HG02642 (cell line): ENCODE results near the gene SLC7A6.

Experiments
- ATAC-seq: cut with Tn5 transposase; IDR thresholded peaks from one replicate; pipeline ENCODE4 v1.9.1; 2021; ENCODE audit warnings: mild to moderate bottlenecking; ENCODE audit not compliant: unreplicated experiment, poor library complexity

SLC7A6 gene

DNA sequence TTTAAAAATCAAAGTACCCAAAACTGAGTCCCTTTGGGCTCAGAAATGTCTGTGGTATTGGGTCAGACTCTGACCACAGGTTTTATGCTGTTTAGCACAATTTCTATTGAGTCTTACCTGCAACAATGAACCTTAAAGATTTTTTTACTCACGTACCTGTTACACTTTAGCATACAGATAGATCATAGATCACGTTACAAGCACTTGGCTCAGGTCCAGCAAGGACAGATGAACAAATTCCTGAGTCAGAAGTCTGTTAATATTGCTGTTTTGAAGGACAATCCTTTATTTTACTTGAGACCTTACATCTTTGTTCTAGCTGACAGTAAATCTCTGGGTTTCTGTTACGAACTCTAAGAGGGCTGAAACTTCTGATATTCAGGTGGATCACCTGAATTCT lies 33.6 kb downstream of the SLC7A6 start:
- ATAC-seq, result no peak

DNA sequence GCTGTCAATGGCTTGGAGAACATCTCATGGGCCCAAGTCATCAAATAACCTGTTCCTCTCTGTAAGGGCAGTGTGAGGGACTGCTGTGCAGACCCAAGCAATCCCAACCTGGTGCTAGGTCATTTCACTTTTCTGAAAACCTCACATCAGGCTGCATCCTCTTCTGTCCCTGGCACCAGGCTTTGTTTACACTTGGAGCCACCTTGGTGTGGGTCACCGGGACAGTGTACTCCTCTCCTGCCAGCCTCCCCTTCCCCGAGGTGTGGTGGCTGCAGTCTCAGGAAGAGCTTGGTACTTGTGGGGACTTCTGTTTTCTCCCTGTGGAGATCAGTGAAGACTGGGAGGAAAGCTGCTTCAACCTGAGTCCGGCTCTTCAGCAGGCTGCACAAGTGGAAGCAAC lies 34.0 kb downstream of the SLC7A6 start:
- no peak for ATAC-seq

DNA sequence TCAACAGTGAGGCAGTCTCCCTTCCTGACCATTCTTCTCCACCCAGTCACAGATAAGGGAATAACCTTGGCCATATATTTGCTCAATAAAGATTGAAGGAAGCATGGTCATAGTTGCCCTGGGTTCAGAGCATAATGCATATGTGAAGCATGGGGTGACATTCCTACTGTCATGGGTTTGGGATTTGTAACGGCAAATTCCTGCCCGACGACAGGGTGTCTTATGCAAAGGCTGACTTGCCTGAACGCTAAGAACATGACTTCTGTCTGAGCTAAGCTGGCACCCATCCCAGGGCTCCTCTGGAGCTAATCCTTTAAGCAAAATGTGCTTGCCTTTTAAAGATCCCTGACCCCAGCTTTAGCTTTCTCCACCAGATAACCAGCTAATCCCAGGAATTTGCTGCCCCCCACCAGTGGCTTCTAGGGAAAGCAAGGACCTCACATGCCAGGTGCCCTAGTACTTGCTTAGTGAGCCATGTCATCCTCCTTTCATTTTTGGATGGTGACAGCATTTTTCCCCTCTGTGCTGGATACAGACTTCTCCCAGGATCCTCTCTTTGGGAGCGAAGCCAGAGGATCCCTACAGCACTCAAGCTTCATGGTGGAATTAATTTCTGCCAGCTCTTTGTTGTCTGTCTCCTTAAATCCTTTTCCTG lies 34.7 kb downstream of the SLC7A6 start:
- no peak for ATAC-seq

DNA sequence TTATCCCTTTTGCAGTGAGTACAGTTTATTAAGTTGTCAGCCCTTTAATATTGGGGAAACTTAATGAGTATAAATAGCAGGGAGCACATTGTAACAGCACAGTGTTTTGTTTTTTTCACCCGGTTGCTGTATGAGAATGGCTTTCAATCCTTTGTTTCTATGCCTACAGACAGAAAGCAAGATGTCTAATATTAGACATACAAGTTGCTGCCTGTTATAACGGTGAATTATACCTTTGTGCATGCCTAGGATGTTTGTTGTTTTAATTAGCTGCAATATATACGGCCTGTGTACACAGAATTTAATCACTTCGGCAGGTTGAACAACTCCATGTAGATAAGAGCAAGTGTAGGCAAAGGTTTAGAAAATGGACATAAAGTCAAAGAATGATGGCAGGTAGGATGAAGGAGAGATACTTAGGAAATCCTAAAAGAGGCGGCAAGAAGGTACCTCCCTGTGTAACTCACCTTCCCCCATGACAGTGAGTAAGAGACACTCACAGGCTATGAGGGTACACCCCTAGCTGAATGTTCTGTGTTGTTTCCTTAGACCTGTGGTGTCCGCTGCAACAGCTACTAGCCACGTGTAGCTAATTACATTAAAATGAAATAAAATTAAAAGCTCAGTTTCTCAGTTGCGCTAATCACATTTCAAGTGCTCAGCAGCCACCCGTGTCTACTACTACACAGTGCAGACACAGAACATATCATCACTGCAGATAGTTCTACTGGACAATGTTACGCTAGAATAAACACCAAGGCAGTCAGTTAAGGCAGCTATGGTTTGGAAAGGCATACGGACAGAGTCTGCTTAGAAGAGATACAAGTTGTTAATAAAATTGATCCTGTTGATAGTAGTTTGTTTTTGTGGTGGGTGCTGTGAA lies 35.5 kb downstream of the SLC7A6 start:
- no peak for ATAC-seq

DNA sequence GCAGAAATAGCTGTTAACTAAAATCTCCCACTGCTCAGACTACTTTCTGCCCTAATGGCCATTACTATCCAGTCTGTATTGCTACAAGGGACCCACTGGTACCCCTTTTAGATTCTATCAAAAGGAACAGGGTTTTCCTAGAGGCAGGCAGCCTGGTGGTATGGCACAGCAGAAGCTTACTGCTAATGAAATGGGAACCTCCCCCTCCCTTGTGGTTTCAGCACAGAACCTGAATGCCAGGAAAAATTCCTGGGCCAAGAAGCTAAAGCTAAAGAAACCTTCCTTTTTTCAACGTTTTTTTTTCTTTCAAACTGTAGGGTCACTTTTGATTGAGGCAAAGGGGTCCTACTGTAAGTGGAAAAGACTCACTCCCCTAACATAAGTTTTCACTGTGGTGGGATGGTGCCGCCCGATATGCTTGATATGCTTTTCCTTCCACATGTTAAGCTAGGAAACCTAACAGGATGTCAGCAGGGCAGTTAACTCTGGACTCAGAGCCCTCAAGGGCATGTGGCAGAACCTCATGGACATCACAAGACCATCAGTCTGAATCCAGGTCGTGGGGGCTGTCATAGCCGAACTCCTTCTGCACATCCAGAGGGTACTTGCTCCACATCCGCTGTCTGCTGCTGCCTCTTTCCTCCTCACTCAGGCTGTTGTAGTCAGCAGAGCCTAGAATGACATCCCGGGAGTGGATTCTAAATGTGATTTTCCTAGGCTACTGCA lies 36.6 kb downstream of the SLC7A6 start:
- no peak for ATAC-seq

DNA sequence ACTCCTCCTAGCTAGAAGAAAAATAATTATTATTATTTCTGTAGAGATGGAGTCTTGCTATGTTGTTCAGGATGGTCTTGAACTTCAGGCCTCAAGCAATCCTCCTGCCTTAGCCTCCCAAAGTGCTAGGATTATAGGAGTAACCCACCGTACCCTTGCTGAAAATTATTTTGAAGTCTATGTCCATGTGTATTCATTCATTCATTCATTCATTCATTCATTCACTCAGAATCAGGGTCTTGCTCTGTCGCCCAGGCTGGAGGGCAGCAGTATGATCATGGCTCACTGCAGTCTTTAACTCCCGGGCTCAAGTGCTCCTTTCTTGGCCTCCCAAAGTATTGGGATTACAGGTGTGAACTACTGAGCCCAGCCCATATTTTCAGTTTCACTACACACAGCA lies 42.3 kb downstream of the SLC7A6 start:
- no peak for ATAC-seq

DNA sequence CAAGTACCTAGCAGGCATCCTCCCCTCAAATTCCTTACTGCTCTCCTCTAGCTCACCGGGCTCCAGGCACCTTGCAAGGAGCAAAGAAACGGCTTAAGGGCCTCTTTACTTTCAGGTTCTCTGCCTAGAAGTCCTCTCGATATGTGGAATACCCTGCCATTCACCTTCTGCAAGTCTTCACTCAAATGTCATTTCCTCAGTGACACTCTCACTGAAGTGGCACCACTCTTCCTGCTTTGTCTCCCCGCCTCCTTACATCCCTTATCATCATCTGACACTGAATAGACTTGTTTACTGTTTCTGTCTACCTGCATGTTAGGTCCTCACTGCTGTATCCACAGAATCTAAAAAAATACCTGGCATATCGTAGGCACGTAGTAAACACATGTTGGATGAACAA lies 45.5 kb downstream of the SLC7A6 start:
- no peak for ATAC-seq

DNA sequence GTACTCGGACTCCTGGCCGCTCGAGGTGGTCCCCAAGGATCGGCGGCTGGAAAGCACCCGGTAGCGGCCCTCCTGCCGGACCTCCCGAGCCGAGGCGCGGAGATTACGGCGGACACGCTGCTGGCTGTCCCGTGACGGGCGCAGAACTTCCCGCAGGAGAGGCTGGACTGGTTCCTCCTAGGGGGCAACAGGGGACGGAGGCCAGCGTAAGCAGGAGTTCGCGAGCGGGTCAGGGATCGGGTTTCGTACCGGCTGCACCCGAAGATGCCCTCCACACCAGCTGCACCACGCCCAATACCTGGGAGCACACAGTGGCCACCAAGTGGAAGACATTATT lies 46.1 kb downstream of the SLC7A6 start:
- peak; percentile 40 for ATAC-seq

DNA sequence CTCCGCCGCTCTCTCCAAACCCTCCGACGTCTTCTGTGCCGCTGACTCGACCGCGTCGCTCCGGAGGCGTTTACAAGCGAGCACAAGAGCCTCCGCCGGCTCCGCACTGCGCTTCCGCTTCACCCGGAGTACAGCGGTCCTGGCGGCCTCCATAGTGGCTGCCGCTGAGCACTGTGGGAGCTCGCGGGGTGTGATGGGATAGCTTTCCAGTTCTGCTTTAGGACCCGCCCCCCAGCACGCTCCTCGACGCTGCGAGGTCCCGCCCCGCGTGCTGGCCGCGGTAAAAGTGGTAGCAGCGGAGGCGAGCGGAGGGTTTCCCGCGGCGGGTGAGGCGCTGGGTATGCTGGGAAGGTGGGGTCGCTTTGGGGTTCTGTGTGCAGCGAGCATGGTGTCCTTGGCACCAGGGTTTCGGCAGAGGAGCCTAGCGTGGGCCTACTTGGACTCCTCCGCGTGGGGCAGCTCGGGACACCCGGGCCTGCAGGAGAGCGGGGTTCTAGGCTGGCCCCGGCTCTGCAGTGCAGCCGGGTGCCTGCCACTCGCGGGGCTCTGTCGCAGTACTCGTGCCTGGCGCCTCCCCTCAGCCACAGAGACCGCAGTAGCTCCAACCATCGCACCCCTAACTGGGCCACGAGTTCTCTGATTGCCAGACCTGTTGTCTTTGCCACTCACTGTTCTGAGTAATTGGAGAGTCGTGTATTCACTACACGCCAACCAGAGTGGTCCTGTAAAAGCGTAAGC lies 46.6 kb downstream of the SLC7A6 start, which contains the start of the genes PRMT7 and SLC7A6OS:
Gene PRMT7 (plus strand): TSS at position 246 of the 738 bp plus-strand sequence. CDS start 4,961 bp downstream, outside the sequence.
Gene SLC7A6OS (minus strand): TSS at position 173 of the 738 bp plus-strand sequence. CDS start 20 bp downstream, at position 153.
- peak; percentile 98 for ATAC-seq

DNA sequence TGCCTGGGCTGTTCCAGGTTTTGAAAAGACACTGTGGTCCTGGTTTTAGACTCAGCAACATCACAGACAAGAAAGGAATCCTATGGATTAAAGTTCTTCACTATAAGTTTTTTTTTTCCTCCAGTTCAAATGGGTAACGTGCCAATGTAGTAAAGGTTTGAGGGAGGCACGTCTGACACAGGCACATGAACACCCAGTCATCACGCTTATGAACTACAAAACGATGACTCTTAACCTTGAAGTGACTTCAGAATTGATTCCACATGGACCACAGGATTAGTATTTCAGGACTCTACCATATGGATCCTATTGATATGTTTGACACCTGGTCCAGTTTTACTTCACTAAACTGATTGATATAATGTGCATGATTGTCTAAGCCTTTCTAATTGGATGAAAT lies 48.8 kb downstream of the SLC7A6 start:
- ATAC-seq, result no peak

DNA sequence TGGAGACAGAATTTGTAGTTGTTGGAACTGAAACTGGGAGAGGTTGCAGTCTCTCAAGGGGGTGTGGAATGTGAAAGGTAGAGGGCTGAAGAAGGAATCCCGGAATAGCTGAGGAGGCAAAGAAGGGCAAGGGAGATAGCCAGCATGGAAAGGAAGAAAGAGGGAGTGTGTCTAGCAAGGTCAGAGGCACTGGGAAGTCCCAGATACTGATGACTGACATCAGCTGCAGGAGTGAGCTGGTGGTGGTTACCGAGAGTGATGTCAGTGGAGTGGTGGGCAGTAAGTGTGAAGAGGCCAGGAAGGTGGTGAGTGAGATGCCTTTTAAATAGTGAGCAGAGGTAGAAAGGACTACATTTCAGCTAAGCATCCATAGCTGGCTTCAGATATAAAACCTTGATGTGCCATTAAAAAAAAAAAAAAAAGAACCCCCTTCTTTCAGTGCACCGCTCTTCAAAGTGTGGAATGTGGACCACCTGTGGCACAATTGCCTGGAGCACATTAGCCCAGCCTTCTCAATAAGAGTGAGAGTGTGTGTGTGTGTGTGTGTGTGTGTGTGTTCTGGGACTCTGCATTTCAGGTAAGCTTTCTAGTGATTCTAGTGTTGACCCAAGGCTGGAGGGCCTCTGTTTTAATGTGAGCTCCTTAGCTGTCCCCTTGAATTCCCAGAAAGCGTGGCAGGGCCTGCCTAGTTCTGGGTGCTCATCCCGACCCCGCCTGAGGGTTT lies 55.0 kb downstream of the SLC7A6 start:
- peak; percentile 60 for ATAC-seq

DNA sequence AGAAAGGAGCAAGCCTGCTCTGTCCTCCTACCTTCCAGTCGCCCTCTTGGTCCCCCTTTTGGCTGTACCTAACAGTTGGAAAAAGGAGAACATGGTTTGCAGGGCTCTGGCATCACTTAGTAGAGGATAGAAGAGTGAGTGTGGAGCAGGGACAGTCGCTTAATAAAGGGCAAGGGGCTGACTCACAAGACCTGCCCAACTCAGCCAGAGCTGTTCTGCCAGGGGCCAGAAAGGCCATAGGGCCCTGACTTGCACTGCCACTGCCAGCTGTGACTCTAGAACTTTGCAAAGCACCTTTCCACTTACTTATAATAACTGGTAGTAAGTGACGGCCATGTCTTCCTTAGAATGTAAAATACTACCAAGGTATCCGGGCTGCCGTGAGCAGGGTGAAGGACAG lies 60.0 kb downstream of the SLC7A6 start:
- ATAC-seq, result no peak

DNA sequence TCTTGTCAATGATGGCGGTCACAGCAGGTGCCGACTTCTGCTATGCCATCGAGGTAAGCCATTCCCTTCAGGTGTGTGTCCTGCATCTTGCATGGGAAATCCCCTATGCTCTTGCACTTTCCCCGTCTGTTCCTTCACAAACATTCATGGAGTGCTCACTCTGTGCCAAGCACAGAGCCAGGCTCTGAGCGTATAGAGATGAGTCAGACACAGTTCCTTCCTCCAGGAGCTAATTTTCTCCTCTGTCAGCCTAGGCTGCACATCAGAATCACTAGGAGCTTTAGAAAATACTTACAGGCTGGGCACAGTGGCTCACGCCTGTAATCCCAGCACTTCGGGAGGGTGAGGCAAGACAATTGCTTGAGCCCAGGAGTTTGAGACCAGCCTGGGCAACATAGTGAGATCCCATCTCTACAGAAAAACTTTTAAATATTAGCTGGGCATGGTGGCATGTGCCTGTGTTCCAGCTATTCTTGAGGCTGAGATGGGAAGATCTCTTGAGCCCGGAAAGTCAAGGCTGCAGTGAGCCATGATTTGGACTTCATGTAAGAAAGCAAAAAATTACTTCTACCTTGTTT lies 60.5 kb downstream of the SLC7A6 start:
- ATAC-seq, result no peak

DNA sequence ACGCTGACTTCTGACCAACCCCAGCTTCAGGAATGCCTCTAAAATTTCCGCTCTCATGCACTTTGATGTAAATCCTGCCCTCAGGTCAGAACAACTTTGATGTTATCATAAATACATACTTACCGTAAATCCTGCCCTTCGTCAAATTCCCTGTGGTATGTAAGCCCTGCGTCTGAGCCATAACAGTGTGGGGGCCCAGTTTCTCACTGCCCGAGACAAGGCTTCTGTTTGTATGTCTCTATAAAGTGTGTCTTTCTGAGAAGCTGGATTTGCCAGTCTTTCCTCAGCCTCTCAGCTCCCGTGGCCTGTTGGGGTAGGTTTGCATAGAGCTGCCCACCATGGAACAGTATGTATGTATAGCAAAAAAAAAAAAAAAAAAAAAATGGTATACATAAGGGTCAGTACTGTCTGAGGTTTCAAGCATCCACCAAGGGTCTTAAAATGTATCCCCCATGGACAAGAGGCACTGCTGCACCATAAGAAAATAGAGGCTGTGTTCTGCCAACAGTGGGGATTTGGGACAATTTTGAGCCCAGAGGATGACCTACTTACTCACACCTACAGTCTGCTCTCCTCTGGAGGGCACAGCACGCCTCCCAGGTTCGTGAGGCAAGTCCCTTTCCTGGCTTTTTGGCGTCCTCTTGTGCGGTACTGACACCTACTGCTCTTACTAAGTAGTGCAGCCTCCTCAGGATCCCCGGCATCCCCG lies 64.0 kb downstream of the SLC7A6 start:
- peak; percentile 73 for ATAC-seq

DNA sequence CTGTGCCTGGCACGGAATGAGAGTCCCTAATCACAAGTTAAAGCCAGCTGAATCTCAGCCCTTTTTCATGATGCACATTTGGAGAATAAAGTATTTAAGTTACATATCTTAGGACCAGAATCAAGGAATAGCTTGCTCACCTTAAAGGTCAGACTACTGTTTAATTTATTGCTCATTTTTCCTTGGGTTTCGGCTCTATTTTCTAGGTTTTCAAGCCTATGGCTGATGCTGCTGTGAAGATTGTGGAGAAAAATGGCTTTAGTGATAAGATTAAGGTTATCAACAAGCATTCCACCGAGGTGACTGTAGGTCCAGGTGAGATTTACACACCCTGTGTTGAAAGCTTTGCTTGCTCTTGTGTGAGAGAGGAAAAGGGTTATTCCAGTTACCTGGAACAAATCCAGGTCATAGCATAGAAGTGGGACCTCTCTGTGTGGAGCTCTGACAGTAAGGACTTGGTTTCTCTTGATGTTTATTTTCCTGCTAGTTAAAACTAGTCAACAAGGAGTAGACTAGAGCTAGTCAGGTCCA lies 64.6 kb downstream of the SLC7A6 start:
- no peak for ATAC-seq

DNA sequence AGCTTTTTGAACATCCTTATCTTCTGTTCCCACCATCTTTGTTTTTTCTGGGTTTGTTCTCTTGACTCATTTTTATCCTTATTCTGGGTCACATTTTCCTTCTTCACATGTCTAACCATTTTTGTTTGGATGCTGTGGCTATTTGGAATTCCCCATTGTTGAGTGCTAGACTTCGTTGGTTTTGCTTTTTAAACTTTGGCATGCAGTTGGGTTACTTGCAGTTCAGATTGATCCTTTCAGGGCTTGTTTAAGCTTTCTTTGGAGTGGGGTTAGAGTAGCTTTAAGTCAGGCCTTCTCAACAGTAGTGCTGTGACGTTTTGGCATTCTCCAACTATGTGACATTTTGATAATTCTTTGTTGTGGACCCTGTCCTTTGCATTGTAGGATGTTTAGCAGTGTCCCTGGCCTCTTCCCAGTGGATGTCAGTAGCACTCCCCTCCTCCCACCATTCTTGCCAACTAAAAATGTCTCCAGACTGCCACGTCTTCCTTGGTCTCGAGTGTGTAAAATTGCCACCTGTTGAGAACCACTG lies 67.6 kb downstream of the SLC7A6 start:
- ATAC-seq, result no peak

DNA sequence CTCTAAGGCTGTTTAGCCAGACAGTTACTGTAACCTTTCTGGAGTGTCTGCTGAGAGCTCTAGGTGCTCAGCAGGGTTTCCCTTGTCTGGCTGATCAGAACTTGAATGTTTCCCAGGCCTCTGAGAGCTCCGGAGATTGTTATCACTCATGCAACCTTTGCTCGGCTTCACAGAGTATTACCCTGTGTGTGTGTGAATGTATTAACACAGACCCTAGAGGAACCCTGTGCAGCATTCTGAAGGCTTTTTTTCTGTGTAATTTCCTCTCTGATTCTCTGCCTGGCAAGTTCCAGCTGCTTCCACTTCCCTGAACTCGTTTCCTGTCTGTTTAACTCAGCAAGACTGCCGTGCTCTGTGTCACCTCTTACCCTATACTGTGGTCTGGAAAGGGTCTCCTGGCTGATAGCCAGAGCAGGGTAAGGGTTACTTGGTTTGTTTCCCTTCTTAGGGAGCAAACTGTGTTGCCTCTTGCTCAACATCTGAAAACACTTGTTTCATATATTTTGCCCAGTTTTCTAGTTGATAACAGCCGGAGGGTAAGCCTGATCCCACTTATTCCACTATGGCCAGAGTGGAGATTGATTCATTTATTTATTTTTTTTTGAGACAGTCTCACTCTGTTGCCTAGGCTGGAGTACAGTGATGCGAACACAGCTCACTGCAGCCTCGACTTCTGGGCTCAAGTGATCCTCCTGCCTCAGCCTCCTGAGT lies 68.2 kb downstream of the SLC7A6 start:
- no peak for ATAC-seq

DNA sequence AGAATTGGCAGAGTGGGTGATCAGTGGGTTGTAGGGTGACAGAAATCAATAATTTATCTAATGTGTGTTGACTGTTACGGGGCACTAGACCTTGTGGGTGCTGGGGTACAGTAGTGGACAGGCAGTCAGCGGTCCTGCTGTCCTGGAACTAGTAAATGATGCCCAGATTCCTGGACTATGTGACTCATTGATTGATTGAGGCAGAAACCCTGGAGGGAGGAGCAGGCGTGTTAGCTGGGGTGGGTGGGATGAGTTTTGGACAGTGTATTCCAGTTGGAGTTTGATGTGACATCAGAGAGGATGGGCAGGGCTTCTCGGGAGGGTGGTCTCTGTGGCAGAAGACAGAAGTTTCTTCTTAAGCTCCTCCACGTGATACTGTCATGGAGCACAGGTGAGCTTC lies 70.8 kb downstream of the SLC7A6 start:
- ATAC-seq, result no peak
